Tibial artery (tissue), 4 donors: ENCODE data around the gene E2F3.

Source experiments
- DNase-seq, 2 donors: peaks; one replicate each; pipeline ENCODE4 v3.0.0-alpha.2; 2019
- H3K27ac ChIP-seq, 2 donors: fragments of 200-600 bp; sonication (generic) in 1 of 2; 1 replicate in 1 of 2; 2 replicates in 1 of 2; pipeline ENCODE4 v1.5.1; 2018 to 2019; ENCODE audit warnings: mild to moderate bottlenecking in 1 of 2
- H3K27me3 ChIP-seq, 2 donors: fragments of 200-600 bp; sonication (generic) in 1 of 2; one replicate each; pipeline versions ENCODE4 v1.5.1 to v1.6.0; 2016 to 2019
- H3K36me3 ChIP-seq, 3 donors: fragments of 200-600 bp; sonication (generic) in 2 of 3; one replicate each; pipeline ENCODE4 v1.5.1; 2016 to 2019; ENCODE audit warnings: mild to moderate bottlenecking in 2 of 3
- H3K4me1 ChIP-seq, 4 donors: fragments of 200-600 bp; sonication (generic) in 2 of 4; 1 replicate in 3 of 4; 2 replicates in 1 of 4; pipeline ENCODE4 v1.5.1; 2016 to 2019
- H3K4me3 ChIP-seq, 2 donors: fragments of 200-600 bp; sonication (generic) in 1 of 2; 1 replicate in 1 of 2; 2 replicates in 1 of 2; pipeline ENCODE4 v1.5.1; 2018 to 2019; ENCODE audit warnings: mild to moderate bottlenecking in 2 of 2
- H3K9me3 ChIP-seq, 3 donors: fragments of 200-600 bp; sonication (generic) in 1 of 3; one replicate each; pipeline ENCODE4 v1.5.1; 2016 to 2019
- intact Hi-C: fragments of 100-400 bp; cut with DNase I; formaldehyde crosslinking; loops from one replicate; pipeline ENCODE4 v1.15.0; 2023; ENCODE audit warnings: low total_unique reads
- TF ChIP-seq, protein P1 (sequence below), 2 experiments: fragments of 200-600 bp in 1 of 2; fragments of 450-650 bp in 1 of 2; IDR thresholded peaks; one replicate each; pipeline ENCODE4 v1.5.1; 2017 to 2019; ENCODE audit warnings: antibody characterized with exemption in 2 of 2, mild to moderate bottlenecking in 1 of 2, moderate library complexity in 1 of 2

Gene E2F3

DNA sequence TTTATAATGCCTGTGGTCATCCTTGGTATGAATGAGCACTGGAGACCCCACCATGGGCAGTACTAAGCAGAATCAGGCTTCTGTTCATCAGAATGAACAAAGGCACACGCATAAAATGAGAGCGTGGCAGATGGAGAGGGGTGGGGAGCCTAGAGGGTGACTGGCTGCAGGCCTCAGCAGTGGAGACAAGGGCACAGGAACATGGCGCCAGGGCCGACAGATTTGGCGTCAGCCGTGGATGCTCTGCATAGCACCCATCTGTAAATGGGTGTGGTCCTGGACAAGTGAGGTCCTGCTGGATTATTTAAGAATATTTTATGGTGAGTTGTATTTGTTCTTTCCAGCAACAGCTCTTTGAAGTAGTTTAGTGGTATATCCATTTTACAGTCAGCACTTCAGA is 33.1 kb downstream of the E2F3 start:
- DNase-seq, result no peak
- Histone ChIP-seq H3K36me3 (peaks cover 0 to 4% (median 0%) of the 10 kb centered on the region in 3 donors), H3K4me1 (peaks cover 0 to 30% (median 4%) of the 10 kb centered on the region in 4 donors), H3K4me3 (no peak overlapping the region), H3K27me3 (no peaks in the 10 kb centered on the region), H3K9me3 (no peaks in the 10 kb centered on the region), H3K27ac (no peak overlapping the region)
- TF ChIP-seq, protein P1, sequence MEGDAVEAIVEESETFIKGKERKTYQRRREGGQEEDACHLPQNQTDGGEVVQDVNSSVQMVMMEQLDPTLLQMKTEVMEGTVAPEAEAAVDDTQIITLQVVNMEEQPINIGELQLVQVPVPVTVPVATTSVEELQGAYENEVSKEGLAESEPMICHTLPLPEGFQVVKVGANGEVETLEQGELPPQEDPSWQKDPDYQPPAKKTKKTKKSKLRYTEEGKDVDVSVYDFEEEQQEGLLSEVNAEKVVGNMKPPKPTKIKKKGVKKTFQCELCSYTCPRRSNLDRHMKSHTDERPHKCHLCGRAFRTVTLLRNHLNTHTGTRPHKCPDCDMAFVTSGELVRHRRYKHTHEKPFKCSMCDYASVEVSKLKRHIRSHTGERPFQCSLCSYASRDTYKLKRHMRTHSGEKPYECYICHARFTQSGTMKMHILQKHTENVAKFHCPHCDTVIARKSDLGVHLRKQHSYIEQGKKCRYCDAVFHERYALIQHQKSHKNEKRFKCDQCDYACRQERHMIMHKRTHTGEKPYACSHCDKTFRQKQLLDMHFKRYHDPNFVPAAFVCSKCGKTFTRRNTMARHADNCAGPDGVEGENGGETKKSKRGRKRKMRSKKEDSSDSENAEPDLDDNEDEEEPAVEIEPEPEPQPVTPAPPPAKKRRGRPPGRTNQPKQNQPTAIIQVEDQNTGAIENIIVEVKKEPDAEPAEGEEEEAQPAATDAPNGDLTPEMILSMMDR (IDR thresholded peaks at IDR 0.05), result no peak
- intact Hi-C loops, result no loop called here

DNA sequence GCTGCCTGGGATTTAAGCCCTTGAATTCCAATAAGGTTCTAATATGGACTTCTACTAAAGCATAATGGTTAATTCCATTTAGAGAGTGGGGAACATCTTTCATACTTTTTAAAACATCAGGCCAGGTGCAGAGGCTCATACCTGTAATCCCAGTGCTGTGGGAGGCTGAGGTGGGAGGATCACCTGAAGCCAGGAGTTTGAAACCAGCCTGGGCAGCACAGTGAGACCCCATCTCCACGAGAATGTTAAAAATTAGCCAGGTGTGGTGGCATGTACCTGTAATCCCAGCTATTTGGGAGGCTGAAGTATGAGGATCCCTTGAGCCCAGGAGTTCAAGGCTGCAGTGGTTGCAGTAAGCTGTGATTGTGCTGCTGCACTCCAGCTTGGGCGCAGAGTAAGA is 35.0 kb downstream of the E2F3 start:
- H3K4me1 ChIP-seq, result peaks cover 0 to 39% (median 14%) of the 10 kb centered on the region in 4 donors
- H3K36me3 ChIP-seq, result no peaks in the 10 kb centered on the region
- TF ChIP-seq, protein P1 (IDR thresholded peaks at IDR 0.05), result no peak
- DNase-seq, result no peak
- no peak overlapping the region for H3K4me3 ChIP-seq
- intact Hi-C loops, result no loop called here
- no peak overlapping the region for H3K27ac ChIP-seq
- H3K27me3 ChIP-seq, result no peaks in the 10 kb centered on the region
- H3K9me3 ChIP-seq, result no peaks in the 10 kb centered on the region

DNA sequence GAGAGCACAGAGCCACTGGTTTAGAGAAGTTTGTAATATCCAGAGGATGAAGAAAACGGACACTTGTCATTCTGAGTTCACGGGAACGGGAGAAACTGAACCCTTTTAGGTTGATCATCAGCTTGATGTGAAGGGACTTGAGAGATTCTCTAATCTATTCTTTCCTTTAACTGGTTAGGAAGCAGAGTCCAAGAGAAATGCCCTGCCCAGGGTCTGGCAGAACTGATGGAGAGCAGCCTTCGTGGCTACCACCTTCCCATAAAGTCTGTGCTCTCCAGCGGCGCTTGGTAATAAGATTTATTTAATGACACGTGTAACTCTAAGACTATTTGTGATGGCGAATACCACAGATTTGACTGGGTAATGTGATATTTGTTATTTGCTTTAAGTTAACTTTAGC is 36.0 kb downstream of the E2F3 start:
- no peaks in the 10 kb centered on the region for H3K9me3 ChIP-seq
- no peaks in the 10 kb centered on the region for H3K27me3 ChIP-seq
- no peak for DNase-seq
- intact Hi-C loops, result no loop called here
- H3K4me3 ChIP-seq, result no peak overlapping the region
- TF ChIP-seq, protein P1 (IDR thresholded peaks at IDR 0.05), result no peak
- no peaks in the 10 kb centered on the region for H3K36me3 ChIP-seq
- no peak overlapping the region for H3K27ac ChIP-seq
- peaks cover 0 to 39% (median 14%) of the 10 kb centered on the region in 4 donors for H3K4me1 ChIP-seq

- no peak overlapping the region for H3K4me3 ChIP-seq
- H3K27ac ChIP-seq, result peak overlapping the region in 1 of 2 donors; percentile 73
- DNase-seq, result no peak
- TF ChIP-seq, protein P1 (IDR thresholded peaks at IDR 0.05), result no peak
- H3K4me1 ChIP-seq, result peaks cover 0 to 39% (median 14%) of the 10 kb centered on the region in 4 donors
- intact Hi-C loops, result no loop called here
- no peaks in the 10 kb centered on the region for H3K9me3 ChIP-seq
- no peaks in the 10 kb centered on the region for H3K27me3 ChIP-seq
- no peaks in the 10 kb centered on the region for H3K36me3 ChIP-seq
Observed at GRCh38 chr6:20438462-20439070, 36.9 kb downstream of the E2F3 start.

- no peaks in the 10 kb centered on the region for H3K36me3 ChIP-seq
- H3K27ac ChIP-seq, result peak overlapping the region; percentile 73 to 74
- H3K27me3 ChIP-seq, result no peaks in the 10 kb centered on the region
- TF ChIP-seq, protein P1 (IDR thresholded peaks at IDR 0.05), result no peak
- no peak overlapping the region for H3K4me3 ChIP-seq
- intact Hi-C loops, result no loop called here
- H3K4me1 ChIP-seq, result peaks cover 0 to 39% (median 14%) of the 10 kb centered on the region in 4 donors
- no peak for DNase-seq
- no peaks in the 10 kb centered on the region for H3K9me3 ChIP-seq
Observed at GRCh38 chr6:20439558-20439957, 37.9 kb downstream of the E2F3 start.
